WTC11 (cell line): ENCODE data around the gene AGBL4. TPM values are rescaled to one million over a fixed set of nuclear protein-coding genes. Genes with fewer than 3 reads are reported as not detected.

Experiments
- ATAC-seq: fragments of 200-7000 bp; cut with Tn5 transposase; 2 replicates; pipeline ENCODE4 v1.10.0; 2021; ENCODE audit warnings: mild to moderate bottlenecking, moderate library complexity
- CTCF ChIA-PET: fragments of 300-600 bp; sonication (Branson Sonifier 250); formaldehyde crosslinking; loops from one replicate; lab custom pipeline; 2021; ENCODE audit warnings: antibody characterized with exemption; lab: Charles Lee
- POLR2A ChIA-PET: fragments of 350-600 bp; sonication (Branson Sonifier 250); formaldehyde crosslinking; loops from one replicate; lab custom pipeline; 2021; ENCODE audit warnings: antibody characterized with exemption; lab: Charles Lee
- DNase-seq: peaks from one replicate; pipeline ENCODE4 v3.0.0; 2021; ENCODE audit warnings: low spot score
- H3K27ac Mint-ChIP-seq: 2 replicates; pipeline ENCODE4 v1.8.0; 2021; ENCODE audit warnings: mixed read lengths
- H3K27me3 Mint-ChIP-seq: 2 replicates; pipeline ENCODE4 v1.8.0; 2021; ENCODE audit warnings: low read depth, mild to moderate bottlenecking, moderate library complexity, mixed read lengths
- H3K36me3 Mint-ChIP-seq: 2 replicates; pipeline ENCODE4 v1.8.0; 2021; ENCODE audit warnings: mixed read lengths
- H3K4me1 Mint-ChIP-seq: 2 replicates; pipeline ENCODE4 v1.8.0; 2022; ENCODE audit warnings: mixed read lengths
- H3K4me3 Mint-ChIP-seq: 2 replicates; pipeline ENCODE4 v1.8.0; 2021; ENCODE audit warnings: mild to moderate bottlenecking, moderate library complexity, mixed read lengths
- H3K9me3 Mint-ChIP-seq: 2 replicates; pipeline ENCODE4 v1.8.0; 2021; ENCODE audit warnings: mixed read lengths
- ATF1 ChIP-seq: sonication (generic); formaldehyde crosslinking; IDR thresholded peaks from 2 replicates; pipeline ENCODE4 v1.8.1; 2023; ENCODE audit warnings: mild to moderate bottlenecking, moderate library complexity, missing genetic modification reagents
- FOXP1 ChIP-seq: sonication (generic); formaldehyde crosslinking; IDR thresholded peaks from 2 replicates; pipeline ENCODE4 v1.8.0; 2022; ENCODE audit warnings: missing genetic modification reagents, mild to moderate bottlenecking, moderate library complexity, borderline replicate concordance
- NFYB ChIP-seq: sonication (generic); formaldehyde crosslinking; conservative IDR thresholded peaks from 2 replicates; pipeline ENCODE4 v1.8.0; 2022; ENCODE audit warnings: low read depth, missing genetic modification reagents
- ZNF416 ChIP-seq: fragments of 250-450 bp; sonication (Bioruptor Pico); IDR thresholded peaks from 2 replicates; pipeline ENCODE4 v1.9.0; 2021; ENCODE audit warnings: mild to moderate bottlenecking, inconsistent platforms
- total RNA-seq: library from RNA; stranded (reverse); gene quantifications from 3 replicates; pipeline ENCODE4 v1.2.3, GENCODE V29; 2021
- TF ChIP-seq, protein P1 (sequence below): fragments of 250-450 bp; sonication (Bioruptor Pico); IDR thresholded peaks from 2 replicates; pipeline ENCODE4 v1.8.0; 2021; ENCODE audit warnings: mild to moderate bottlenecking
- TF ChIP-seq, protein P2 (sequence below): fragments of 250-450 bp; sonication (Bioruptor Pico); IDR thresholded peaks from 2 replicates; pipeline ENCODE4 v2.1.2; 2022; ENCODE audit warnings: mild to moderate bottlenecking, moderate library complexity
- TF ChIP-seq, protein P3 (sequence below): sonication (generic); formaldehyde crosslinking; IDR thresholded peaks from 2 replicates; pipeline ENCODE4 v1.8.0; 2023; ENCODE audit warnings: mild to moderate bottlenecking, missing genetic modification reagents
- TF ChIP-seq, protein P4 (sequence below): sonication (generic); formaldehyde crosslinking; IDR thresholded peaks from 2 replicates; pipeline ENCODE4 v1.8.1; 2023; ENCODE audit warnings: mild to moderate bottlenecking, missing genetic modification reagents, borderline replicate concordance

The AGBL4 gene
- total RNA-seq, 1 experiment from 2014 or later: 0.87 TPM

- TF ChIP-seq, protein P1, sequence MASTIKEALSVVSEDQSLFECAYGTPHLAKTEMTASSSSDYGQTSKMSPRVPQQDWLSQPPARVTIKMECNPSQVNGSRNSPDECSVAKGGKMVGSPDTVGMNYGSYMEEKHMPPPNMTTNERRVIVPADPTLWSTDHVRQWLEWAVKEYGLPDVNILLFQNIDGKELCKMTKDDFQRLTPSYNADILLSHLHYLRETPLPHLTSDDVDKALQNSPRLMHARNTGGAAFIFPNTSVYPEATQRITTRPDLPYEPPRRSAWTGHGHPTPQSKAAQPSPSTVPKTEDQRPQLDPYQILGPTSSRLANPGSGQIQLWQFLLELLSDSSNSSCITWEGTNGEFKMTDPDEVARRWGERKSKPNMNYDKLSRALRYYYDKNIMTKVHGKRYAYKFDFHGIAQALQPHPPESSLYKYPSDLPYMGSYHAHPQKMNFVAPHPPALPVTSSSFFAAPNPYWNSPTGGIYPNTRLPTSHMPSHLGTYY: no peak
- TF ChIP-seq NFYB (no peak), ZNF416 (CRISPR knock-in tag) (no peak)
- TF ChIP-seq, all 79 proteins: peak for 0
Measured at GRCh38 chr1:49181033-49181432, 842.7 kb downstream of the AGBL4 start (continued).

- no peaks in the 10 kb centered on the region for H3K9me3 Mint-ChIP-seq
- TF ChIP-seq, protein P2, sequence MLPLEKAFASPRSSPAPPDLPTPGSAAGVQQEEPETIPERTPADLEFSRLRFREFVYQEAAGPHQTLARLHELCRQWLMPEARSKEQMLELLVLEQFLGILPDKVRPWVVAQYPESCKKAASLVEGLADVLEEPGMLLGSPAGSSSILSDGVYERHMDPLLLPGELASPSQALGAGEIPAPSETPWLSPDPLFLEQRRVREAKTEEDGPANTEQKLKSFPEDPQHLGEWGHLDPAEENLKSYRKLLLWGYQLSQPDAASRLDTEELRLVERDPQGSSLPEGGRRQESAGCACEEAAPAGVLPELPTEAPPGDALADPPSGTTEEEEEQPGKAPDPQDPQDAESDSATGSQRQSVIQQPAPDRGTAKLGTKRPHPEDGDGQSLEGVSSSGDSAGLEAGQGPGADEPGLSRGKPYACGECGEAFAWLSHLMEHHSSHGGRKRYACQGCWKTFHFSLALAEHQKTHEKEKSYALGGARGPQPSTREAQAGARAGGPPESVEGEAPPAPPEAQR (CRISPR knock-in tag): no peak
- ChIA-PET CTCF (no interaction called here), POLR2A (no interaction called here)
- H3K27ac Mint-ChIP-seq: no peak overlapping the region
- ATAC-seq: no peak
- H3K36me3 Mint-ChIP-seq: no peaks in the 10 kb centered on the region
- H3K4me3 Mint-ChIP-seq: no peak overlapping the region
- H3K4me1 Mint-ChIP-seq: no peaks in the 10 kb centered on the region
- DNase-seq: no peak
- H3K27me3 Mint-ChIP-seq: no peaks in the 10 kb centered on the region; the same call in 1 of the 2 replicates
Measured at GRCh38 chr1:49171941-49172593, 851.7 kb downstream of the AGBL4 start.

GRCh38 chr1:49166031-49166430, 857.7 kb downstream of the AGBL4 start:
- DNase-seq (no peak), ATAC-seq (no peak)
- Mint-ChIP-seq H3K4me3 (no peak overlapping the region), H3K27me3 (no peaks in the 10 kb centered on the region; the same call in 1 of the 2 replicates), H3K4me1 (no peaks in the 10 kb centered on the region), H3K27ac (no peak overlapping the region), H3K36me3 (no peaks in the 10 kb centered on the region), H3K9me3 (no peaks in the 10 kb centered on the region)
- ChIA-PET CTCF (no interaction called here), POLR2A (no interaction called here)
- no peak for TF ChIP-seq FOXP1 (CRISPR knock-in tag)
- TF ChIP-seq ATF1: no peak
- TF ChIP-seq, protein P3, sequence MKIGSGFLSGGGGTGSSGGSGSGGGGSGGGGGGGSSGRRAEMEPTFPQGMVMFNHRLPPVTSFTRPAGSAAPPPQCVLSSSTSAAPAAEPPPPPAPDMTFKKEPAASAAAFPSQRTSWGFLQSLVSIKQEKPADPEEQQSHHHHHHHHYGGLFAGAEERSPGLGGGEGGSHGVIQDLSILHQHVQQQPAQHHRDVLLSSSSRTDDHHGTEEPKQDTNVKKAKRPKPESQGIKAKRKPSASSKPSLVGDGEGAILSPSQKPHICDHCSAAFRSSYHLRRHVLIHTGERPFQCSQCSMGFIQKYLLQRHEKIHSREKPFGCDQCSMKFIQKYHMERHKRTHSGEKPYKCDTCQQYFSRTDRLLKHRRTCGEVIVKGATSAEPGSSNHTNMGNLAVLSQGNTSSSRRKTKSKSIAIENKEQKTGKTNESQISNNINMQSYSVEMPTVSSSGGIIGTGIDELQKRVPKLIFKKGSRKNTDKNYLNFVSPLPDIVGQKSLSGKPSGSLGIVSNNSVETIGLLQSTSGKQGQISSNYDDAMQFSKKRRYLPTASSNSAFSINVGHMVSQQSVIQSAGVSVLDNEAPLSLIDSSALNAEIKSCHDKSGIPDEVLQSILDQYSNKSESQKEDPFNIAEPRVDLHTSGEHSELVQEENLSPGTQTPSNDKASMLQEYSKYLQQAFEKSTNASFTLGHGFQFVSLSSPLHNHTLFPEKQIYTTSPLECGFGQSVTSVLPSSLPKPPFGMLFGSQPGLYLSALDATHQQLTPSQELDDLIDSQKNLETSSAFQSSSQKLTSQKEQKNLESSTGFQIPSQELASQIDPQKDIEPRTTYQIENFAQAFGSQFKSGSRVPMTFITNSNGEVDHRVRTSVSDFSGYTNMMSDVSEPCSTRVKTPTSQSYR (CRISPR knock-in tag): no peak
- TF ChIP-seq, protein P4, sequence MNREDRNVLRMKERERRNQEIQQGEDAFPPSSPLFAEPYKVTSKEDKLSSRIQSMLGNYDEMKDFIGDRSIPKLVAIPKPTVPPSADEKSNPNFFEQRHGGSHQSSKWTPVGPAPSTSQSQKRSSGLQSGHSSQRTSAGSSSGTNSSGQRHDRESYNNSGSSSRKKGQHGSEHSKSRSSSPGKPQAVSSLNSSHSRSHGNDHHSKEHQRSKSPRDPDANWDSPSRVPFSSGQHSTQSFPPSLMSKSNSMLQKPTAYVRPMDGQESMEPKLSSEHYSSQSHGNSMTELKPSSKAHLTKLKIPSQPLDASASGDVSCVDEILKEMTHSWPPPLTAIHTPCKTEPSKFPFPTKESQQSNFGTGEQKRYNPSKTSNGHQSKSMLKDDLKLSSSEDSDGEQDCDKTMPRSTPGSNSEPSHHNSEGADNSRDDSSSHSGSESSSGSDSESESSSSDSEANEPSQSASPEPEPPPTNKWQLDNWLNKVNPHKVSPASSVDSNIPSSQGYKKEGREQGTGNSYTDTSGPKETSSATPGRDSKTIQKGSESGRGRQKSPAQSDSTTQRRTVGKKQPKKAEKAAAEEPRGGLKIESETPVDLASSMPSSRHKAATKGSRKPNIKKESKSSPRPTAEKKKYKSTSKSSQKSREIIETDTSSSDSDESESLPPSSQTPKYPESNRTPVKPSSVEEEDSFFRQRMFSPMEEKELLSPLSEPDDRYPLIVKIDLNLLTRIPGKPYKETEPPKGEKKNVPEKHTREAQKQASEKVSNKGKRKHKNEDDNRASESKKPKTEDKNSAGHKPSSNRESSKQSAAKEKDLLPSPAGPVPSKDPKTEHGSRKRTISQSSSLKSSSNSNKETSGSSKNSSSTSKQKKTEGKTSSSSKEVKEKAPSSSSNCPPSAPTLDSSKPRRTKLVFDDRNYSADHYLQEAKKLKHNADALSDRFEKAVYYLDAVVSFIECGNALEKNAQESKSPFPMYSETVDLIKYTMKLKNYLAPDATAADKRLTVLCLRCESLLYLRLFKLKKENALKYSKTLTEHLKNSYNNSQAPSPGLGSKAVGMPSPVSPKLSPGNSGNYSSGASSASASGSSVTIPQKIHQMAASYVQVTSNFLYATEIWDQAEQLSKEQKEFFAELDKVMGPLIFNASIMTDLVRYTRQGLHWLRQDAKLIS: no peak
- TF ChIP-seq, protein P2 (CRISPR knock-in tag): no peak
